Stimulated activated CD8-positive, alpha-beta memory T cell treated with anti-CD3 and anti-CD28 coated beads, Interleukin-4, amount 100 ng/mL, for 24 hours (primary cell): Measurements from ENCODE around the gene IPO9.
A peak's percentile ranks its signal among the peaks of the same experiment; 100 is the strongest.
"Not testable (repeated sequence)": the region's sequence is repeated elsewhere in the genome, so short reads cannot be mapped to it uniquely, and the experiment has no call there.

Experiments used
- DNase-seq: peaks from one replicate; pipeline ENCODE4 v3.0.0-alpha.2; 2020; ENCODE audit warnings: low read depth

IPO9 gene

DNA sequence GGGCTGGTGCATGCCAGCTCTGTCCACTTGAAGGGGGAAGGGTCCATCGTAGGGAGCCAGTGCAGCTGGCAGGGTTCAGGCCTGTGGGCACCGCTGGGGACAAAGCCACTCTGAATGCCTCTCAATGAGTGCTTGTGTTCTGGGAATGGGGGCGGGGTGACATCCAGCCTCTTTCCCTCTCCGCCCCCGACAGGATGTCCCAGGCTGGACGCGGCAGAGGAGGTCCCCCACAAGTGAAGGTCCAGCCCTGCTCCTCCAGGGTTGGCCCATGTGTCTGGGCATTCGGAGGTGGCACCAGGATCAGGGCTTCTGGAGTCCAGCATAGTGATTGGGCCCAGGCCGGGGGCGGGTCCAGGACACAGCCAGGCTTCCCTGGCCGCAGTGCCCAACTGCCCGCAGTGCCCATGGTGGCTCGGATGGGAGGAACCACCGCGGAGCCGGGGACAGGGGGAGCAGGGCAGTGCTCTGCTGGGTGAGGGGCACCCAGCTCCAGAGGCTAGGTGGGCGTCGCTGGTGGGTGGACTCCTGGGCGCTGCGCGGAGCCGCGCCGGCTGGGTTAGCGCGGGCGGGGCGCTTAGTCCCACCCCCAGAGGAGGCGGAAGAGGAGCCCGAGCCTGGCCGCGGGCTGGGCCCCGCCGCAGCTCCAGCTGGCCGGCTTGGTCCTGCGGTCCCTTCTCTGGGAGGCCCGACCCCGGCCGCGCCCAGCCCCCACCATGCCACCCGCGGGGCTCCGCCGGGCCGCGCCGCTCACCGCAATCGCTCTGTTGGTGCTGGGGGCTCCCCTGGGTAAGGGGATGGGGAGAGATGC lies 59.5 kb downstream of the IPO9 start, which contains the start of gene SHISA4:
Gene SHISA4, plus strand, starts transcription at position 617 of the 808 bp plus-strand sequence. Its CDS starts 97 bp downstream, at position 714.
- no peak for DNase-seq

DNA sequence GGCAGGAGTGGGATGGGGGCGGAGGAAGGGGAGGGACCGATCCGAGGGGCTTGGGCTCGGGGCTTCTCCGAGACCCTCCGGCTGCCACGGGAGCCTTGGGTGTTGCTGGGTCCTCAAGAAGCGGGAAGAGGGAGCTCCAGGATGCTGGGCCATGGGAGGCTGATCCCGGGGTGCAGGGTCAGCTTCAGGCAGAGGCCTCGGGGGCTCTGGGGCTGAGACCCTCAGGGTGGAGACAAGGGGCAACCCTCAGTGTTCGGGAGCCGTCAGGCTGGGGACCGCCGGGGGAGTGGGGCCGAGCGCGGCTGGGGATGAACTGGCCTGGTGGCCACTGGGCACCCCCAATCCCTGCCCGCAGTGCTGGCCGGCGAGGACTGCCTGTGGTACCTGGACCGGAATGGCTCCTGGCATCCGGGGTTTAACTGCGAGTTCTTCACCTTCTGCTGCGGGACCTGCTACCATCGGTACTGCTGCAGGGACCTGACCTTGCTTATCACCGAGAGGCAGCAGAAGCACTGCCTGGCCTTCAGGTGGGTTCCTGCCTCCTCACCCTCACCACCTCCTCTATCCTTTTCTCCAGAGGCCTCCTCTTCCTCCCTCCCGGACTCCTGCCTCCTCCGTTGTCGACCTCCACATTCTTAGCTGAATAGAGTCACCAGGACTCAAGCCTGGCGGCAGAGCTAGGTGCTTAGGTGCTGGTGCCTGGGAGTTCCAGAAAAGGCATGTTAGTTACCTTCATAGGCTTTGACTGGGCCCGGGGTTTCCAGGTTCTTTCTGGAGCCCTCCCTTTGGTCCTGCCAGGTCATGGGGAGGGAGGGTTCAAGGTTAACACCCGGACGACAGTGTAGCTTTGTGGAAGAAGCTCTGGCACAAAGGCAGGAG lies 60.4 kb downstream of the IPO9 start:
- DNase-seq, result no peak

DNA sequence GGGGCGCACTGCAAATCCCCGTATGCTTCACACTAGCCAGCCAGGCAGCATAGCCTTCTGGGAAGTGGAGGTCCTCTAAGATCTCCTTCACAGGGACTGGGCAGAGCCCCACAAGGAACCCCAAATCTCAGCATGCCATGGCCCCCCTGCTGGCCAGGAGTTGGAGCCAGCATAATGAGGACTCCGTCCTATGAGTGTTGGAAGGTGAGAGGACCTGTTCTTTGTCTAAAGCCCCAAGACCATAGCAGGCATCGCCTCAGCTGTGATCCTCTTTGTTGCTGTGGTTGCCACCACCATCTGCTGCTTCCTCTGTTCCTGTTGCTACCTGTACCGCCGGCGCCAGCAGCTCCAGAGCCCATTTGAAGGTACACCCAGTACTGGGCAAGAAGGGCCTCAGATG lies 61.3 kb downstream of the IPO9 start:
- no peak for DNase-seq

DNA sequence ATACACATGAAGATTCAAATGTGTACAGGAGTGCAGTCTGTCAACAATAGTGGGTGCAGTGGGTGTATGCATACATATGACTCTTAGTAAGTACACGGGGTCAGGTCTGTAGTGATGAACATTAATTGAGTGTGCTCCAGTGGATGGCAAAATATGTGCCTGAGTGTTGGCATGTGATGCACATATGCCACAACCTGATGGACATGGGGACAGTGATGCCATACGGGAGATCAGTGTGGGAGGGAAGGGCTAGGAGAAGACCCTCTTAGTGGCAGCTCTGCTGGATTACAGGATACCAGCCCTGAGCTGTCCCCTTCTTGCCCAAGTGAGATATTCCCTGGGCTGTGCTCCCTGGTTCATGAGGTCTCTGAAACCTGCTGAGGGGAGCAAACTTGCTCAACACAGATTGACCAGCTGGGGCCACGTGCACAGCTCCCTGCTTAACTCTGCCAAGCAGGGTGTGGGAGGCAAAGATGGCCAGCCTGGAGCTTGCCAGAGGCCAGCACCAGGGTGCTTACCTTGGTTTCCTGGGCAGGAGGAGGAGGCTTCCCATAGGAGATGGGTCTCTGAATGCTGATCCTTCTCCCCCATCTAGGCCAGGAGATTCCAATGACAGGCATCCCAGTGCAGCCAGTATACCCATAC lies 62.0 kb downstream of the IPO9 start:
- DNase-seq, result no peak

DNA sequence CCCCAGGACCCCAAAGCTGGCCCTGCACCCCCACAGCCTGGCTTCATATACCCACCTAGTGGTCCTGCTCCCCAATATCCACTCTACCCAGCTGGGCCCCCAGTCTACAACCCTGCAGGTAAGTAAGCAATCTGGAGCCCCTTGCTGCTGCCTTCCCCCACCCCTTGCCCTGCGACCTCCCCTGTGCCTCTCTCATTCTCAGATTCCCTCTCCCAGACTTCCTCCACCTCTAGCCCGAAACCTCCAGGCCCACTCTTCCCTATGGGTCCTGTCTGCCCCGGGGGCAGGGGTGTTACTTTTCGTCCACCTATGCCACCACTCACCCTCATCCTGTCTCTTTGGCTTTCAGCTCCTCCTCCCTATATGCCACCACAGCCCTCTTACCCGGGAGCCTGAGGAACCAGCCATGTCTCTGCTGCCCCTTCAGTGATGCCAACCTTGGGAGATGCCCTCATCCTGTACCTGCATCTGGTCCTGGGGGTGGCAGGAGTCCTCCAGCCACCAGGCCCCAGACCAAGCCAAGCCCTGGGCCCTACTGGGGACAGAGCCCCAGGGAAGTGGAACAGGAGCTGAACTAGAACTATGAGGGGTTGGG lies 62.6 kb downstream of the IPO9 start:
- DNase-seq, result no peak

DNA sequence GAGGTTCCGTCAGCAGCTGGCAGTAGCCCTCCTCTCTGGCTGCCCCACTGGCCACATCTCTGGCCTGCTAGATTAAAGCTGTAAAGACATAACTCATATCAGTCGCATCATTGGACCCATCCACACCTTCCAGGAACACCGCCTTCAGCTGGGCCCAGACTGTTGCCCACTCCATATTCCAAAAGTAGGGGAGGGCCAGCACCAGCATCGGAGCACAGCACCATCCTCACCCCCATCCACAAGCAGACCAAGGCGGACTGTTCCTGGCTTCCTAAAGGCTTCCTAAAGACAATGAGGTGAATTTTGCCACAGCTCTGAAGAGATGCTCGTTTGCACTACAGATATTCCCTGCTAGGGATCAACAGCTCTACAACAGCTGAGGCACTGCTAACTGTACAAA lies 63.3 kb downstream of the IPO9 start:
- DNase-seq, result no peak

DNA sequence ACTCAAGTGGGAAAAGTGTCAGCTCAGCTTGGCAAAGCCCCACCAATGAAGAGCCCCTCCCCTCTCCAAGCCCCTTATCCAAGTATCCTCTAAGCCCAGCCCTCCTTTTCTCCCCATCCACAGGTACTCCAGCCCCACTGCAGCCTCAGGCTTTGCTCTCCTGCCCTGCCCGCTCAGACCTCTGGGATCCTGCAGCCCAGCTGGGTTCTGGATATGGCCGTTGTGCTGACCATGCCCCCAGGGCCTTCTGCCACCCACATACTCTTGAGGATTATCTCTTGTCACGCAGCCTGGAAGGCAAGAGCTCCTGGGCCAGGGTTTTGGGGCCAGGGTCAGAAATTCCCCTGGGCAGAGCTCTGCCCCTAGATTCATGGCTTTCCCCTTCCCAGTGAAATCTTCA lies 64.5 kb downstream of the IPO9 start:
- DNase-seq, result no peak

DNA sequence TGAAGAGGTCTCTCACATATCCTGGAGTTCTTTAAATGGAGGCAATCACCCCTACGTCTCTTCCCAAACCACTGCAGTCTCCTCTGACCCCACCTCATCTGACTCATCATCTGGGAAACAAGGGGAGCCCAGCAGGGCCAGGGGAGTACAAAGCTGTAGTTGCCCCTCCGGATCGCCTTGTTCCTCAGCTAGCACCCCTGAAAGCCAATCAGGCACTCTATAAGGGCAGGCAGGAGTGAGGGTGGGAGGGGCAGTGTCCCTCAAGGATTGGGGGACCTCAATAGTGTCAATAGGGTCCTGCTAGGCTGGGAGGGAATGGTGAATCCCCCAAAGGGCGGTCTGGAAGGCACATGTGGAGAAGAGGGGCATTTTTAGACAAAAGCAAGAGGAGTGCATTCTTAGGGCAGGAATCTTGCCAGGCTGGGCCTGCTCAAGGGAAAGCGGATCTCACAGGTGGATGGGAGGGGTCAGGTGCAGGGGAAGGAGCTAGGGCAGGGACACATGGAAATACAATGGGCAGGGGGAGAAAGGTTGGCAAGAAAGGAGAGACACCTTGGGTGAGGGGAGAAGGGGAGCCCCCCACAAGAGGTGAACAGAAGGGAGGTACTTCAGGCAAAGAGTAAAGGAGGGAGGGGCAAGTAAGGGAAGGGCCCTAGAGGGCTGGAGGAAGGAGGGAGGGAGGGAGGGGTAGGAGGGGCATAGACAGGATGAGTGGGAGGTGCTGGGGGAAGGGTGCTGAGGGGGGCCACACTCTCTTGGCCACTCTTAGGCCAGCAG lies 65.6 kb downstream of the IPO9 start:
- no peak for DNase-seq

DNA sequence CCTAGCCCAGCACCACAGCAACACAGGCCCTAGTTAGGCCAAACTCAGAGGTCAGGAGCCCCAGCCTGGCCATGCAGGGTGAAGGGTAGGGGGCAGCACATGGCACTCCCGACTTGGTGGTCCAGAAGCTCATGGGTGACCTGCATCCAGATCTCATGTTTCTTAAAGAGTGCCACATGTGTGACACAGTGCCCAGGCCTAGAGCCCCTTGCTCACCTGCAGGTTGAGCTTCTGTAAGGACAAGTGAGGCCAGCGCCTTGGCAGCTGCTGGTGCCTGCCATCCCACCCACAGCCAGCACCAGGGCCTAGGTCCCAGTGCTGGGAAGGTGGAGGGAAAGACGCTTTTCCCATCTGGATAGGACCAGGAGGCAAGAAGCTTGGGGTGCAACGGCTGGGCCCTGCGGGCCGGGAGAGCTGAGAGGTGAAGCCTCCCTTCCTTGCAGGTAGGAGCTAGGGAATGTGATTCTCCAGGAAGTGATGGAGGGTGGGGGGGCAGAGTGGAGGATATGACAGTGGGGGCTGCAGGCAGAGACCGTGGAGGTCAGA lies 66.2 kb downstream of the IPO9 start:
- DNase-seq, result no peak

DNA sequence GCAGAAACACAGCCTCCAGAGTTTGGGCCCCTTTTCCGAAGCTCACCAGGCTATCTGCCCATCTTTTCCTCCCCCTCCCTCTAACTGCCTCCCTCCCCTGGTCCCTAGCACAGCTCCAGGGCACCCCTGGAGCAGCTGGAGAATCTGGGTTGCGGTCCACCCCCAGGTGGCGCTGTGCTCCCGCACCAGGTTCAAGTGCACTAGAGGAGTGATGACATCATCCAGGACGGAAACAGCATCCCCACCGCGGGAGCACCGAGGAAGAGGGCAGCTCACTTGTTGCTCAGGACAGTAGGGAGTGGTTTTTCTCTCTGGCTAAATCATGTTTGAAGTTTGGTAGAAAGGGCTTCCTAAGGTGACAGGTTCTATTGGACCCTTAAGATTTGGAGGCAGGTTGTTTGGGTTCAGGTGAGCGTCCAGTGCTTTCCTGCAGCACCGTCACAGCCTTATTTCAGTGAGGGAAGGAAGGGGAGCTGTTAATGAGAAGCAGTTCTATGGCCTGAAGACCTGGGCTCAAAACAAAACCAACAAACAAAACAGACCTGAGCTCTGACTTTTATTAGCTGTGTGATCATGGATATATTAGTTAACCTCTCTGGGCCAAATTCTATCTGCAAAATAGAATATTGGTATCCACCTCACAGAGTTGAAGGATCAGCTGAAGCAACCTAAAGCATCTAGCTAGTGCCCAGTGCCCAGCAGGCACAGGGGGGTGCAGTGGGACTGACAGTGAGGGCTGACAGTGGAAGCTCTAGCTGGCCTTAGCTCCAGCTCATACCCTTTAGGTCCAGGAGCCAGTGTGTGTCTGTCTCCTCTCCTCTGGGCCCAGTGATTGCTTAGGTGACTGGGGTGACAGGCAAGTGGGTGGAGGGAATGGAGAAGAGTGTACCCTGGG lies 67.2 kb downstream of the IPO9 start:
- peak; percentile 78 for DNase-seq

DNA sequence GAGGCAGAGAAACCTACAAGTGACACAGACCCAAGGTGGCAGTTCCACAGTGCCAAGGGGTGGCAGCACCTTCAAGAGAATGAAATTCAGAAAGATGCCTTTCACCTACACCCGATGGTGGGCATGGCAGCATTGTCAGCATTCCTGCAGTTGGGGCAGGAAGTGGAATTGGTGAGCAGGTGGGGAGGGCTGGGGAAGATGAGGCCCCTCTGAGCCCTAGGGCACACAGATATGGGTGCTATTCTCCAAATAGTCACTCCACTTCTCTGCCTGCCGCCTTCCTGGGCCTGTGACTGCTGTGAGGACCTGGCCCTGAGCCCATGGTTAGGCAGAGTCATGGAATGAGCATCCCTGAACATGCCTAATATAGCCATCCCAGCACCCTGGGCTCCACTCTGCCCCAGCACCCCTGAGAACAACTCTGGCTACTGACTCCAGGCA lies 68.0 kb downstream of the IPO9 start:
- no peak for DNase-seq

DNA sequence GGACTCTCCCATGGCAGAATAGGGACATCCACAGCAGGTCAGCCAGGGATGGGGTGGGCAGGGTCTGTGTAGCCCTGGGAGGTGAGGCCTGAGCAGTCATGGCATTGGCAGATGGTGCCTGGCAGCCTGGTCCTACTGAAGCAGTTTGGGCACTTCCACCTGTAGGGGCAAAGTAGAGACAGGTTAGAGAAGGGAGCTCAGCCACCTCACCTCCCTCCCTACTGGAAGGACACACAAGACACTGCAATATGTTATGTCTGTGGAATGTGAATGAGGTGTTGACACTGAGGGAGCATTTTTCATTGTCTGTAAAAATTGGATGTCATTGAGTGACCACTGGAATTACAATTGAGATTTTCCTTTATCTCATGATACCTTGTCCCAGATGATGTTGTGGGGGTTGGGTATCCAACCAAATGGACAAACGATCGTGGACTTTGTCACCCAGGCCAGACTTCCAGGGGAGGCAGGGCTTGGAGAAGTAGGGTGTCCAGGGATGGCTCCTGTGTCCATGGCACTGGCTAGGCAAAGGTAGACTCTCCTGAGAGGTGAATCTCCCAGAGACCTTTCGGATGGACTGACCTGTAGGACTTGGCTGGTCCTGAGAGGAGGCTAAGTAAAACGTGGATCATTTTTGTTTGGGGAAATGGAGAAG lies 69.4 kb downstream of the IPO9 start:
- DNase-seq, result no peak

DNA sequence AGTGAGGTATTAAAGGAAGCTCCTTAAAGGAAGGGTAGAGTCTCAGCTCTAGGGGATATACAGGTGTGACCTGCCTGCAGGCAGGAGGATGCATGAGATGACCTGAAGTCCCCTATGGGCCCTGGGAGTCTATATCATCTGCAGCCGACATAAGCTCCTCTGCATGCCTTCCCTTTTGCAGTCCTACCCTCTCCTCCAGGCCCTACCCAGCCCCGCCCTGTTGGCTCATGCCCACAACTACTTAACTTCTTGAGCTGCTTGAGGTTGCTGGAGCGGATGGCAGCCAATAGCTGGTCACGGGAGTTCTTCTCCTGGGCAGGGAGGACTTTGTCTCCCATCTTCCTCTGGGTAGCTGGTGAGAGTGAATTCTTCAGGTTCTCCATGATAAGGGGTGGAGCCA lies 70.0 kb downstream of the IPO9 start:
- DNase-seq, result no peak

DNA sequence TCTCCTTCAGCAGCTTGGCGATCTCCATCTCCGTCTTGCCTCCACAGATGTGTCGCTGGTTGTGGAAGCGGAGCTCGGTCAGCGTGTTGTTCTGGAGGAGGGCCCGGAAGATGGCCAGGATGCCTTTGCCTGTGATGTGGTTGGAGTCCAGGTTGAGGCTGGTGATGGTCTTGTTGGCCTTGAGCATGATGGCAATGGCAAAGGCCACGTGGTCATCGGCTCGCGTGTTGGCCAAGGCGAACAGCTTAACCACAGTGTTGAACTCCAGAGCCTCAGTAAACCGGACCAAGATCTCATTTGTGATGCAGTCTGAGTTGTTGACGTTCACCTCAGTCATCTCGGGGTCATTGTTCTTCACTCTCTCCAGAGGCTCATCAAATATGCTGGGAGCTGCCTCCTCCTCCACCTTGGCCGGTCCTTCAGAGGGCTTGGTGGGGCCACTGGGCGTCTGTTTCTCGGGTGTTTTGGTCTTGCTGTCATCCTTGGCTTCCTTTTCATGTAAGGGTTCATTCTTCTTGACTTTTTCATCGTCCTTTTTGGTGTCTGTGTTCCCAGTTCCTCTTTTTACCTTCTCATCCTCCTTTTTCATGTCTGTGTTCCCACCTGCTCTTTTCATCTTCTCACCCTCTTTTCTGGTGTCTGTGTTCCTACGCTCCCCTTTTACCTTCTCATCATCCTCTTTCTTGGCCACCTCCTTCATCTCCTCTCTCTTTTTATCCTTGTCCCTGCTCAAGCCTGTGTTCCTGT lies 70.9 kb downstream of the IPO9 start:
- no peak for DNase-seq

DNA sequence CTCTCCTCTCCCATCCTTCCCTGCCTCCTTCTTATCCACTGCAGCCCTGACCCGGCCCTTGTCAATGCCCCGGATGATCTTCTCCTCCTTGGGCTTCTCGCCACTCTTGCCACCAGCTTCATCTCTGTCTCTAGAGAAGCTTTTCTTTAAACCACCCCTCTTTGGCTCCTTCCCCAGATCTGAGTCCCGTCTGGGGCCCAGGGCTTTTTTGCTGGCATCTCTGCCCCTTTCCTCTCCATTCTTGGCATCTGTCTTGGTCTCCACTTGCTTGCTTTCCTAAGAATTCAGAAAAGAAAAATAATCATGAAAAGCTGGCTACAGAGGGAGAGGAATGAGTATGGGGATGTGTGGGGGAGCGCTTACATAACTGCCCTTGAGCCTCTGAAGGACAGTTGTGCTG lies 71.5 kb downstream of the IPO9 start:
- DNase-seq, result no peak

DNA sequence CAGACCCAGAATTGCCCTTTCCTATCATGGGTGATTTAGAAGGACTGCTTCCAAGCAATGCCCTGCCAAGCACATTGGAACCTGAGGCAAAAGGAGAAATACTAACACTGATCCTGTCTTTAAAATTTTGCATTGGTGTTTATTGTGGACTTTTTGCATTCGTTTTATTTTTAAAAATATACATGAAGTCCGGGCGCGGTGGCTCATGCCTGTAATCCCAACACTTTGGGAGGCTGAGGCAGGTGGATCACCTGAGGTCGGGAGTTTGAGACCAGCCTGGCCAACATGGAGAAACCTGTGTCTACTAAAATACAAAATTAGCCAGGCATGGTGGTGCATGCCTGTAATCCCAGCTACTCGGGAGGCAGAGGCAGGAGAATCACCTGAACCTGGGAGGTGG lies 72.1 kb downstream of the IPO9 start:
- not testable (repeated sequence) for DNase-seq

DNA sequence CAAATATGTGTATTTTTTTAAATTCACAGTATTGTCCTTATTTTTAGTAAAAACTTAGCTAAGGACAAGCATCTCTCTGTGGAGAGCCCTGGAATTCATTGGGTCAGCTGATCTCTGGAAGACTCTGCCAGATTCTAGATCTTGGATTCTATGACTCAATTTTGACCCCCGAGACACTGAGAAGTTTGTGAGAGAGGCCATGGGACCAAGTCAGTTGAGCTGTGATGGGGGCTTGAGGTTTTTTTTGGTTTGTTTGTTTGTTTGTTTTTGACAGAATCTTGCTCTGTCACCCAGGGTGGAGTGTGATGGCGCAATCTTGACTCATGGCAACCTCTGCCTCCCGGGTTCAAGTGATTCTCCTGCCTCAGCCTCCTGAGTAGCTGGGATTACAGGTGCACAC lies 73.2 kb downstream of the IPO9 start:
- DNase-seq, result no peak

DNA sequence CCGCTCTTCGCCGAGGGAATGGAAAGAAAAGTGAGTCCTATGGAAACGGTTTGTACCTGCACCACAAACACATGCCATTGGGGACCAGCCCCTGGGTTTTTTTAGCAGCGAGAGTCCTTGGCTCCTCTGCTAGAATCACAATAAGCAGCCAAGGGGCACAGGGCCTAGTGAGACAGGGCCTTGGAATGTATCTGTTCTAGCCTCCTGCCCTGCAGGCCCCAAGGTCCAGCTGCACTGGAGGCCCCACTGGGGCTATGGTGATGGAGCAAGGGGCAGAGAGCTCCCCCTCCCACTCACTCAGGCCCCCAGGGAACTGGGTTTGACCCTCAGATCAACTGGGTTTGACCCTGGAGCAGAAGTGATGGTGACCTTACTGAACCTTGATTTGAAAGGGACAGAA lies 74.2 kb downstream of the IPO9 start:
- no peak for DNase-seq

DNA sequence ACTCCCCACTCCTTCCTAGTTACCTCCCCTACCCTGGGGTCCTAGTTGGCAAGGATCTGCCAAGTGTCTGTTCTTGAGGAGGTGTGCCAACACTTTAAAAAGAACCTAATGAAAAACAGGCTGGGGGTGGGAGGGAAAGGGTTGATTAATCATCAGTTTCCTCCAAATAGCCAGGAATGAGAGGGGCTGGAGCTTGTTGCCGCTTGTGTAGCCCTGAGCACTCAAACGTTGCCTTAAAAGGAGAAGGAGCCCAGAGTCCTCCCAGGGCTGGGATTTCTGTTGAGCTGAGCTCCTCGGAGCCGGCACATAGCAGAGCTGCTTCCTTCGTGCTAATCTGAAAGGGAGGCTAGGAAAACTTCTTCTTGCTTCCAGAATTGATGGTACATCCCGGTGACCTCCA lies 75.6 kb downstream of the IPO9 start:
- DNase-seq, result no peak
